BLaER1 treated with 17β-estradiol and CSF1 and Interleukin-3, amounts not matched to agents 10 nM and 100 nM (cell line): ENCODE results near the gene TNS2.
A peak's percentile ranks its signal among the peaks of the same experiment; 100 is the strongest.

Experiments
- H3K27ac ChIP-seq, 11 experiments: shearing (Covaris generic); formaldehyde crosslinking; 2 replicates each; pipeline ENCODE4 v1.8.1; 2022
- H3K27me3 ChIP-seq, 11 experiments: shearing (Covaris generic); formaldehyde crosslinking; 2 replicates each; pipeline ENCODE4 v1.8.1; 2022
- H3K36me3 ChIP-seq, 11 experiments: shearing (Covaris generic); formaldehyde crosslinking; 2 replicates each; pipeline ENCODE4 v1.8.1; 2022
- H3K4me1 ChIP-seq, 10 experiments: shearing (Covaris generic); formaldehyde crosslinking; 2 replicates each; pipeline ENCODE4 v1.8.1; 2022
- H3K4me2 ChIP-seq, 11 experiments: shearing (Covaris generic); formaldehyde crosslinking; 2 replicates each; pipeline ENCODE4 v1.8.1; 2022
- H3K4me3 ChIP-seq, 10 experiments: shearing (Covaris generic); formaldehyde crosslinking; 2 replicates each; pipeline ENCODE4 v1.8.1; 2022
- H3K9ac ChIP-seq, 11 experiments: shearing (Covaris generic); formaldehyde crosslinking; 2 replicates each; pipeline ENCODE4 v1.8.1; 2022
- H3K9me3 ChIP-seq, 11 experiments: shearing (Covaris generic); formaldehyde crosslinking; replicated peaks in 1 of 11; 2 replicates each; pipeline ENCODE4 v1.8.1; 2022
- H4K20me1 ChIP-seq, 11 experiments: shearing (Covaris generic); formaldehyde crosslinking; 2 replicates each; pipeline ENCODE4 v1.8.1; 2022
- Cebpa-rat ChIP-seq, 11 experiments: shearing (Covaris generic); IDR thresholded peaks; 2 replicates each; pipeline ENCODE4 v1.8.1; 2022

The TNS2 gene

GRCh38 chr12:53058674-53059433 is 9.0 kb downstream of the TNS2 start:
- H3K27ac ChIP-seq = no peak overlapping the region
- peaks cover 0 to 8% (median 0%) of the 10 kb centered on the region in 11 experiments; a peak in 3 of 22 replicates for H4K20me1 ChIP-seq
- TF ChIP-seq Cebpa-rat (IDR thresholded peaks at IDR 0.05) = no peak
- H3K4me1 ChIP-seq = peaks cover under 1 to 16% (median 10%) of the 10 kb centered on the region in 10 experiments; a peak in 19 of 20 replicates
- H3K4me2 ChIP-seq = no peak overlapping the region
- H3K9ac ChIP-seq = no peak overlapping the region
- no peaks in the 10 kb centered on the region for H3K9me3 ChIP-seq
- H3K36me3 ChIP-seq = peaks cover 0 to 5% (median 0%) of the 10 kb centered on the region in 11 experiments; a peak in 5 of 22 replicates
- H3K27me3 ChIP-seq = no peaks in the 10 kb centered on the region
- H3K4me3 ChIP-seq = no peak overlapping the region

DNA sequence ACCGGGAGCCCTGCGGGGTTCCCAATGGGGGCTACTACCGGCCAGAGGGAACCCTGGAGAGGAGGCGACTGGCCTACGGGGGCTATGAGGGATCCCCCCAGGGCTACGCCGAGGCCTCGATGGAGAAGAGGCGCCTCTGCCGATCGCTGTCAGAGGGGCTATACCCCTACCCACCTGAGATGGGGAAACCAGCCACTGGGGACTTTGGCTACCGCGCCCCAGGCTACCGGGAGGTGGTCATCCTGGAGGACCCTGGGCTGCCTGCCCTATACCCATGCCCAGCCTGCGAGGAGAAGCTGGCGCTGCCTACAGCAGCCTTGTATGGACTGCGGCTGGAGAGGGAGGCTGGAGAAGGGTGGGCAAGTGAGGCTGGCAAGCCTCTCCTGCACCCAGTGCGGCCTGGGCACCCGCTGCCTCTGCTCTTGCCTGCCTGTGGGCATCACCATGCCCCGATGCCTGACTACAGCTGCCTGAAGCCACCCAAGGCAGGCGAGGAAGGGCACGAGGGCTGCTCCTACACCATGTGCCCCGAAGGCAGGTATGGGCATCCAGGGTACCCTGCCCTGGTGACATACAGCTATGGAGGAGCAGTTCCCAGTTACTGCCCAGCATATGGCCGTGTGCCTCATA is 9.7 kb downstream of the TNS2 start:
- H3K4me1 ChIP-seq = peaks cover 0 to 21% (median 15%) of the 10 kb centered on the region in 10 experiments; a peak in 16 of 20 replicates
- H3K9me3 ChIP-seq = no peaks in the 10 kb centered on the region
- no peak overlapping the region for H3K4me2 ChIP-seq
- H3K9ac ChIP-seq = peak overlapping the region in 1 of 11 experiments; percentile 10; a peak in 2 of 22 replicates
- peaks cover 0 to 12% (median 4%) of the 10 kb centered on the region in 11 experiments; a peak in 13 of 22 replicates for H3K36me3 ChIP-seq
- no peak overlapping the region for H3K27ac ChIP-seq
- TF ChIP-seq Cebpa-rat (IDR thresholded peaks at IDR 0.05) = no peak
- peaks cover 0 to 8% (median 0%) of the 10 kb centered on the region in 11 experiments; a peak in 3 of 22 replicates for H4K20me1 ChIP-seq
- H3K27me3 ChIP-seq = no peaks in the 10 kb centered on the region
- H3K4me3 ChIP-seq = no peak overlapping the region

GRCh38 chr12:53060064-53060720 is 10.3 kb downstream of the TNS2 start:
- Histone ChIP-seq H3K4me1 (peaks cover 0 to 17% (median 12%) of the 10 kb centered on the region in 10 experiments; a peak in 14 of 20 replicates), H4K20me1 (peaks cover 0 to 8% (median 0%) of the 10 kb centered on the region in 11 experiments; a peak in 6 of 22 replicates), H3K9me3 (no peaks in the 10 kb centered on the region), H3K4me3 (no peak overlapping the region), H3K27ac (no peak overlapping the region), H3K36me3 (peaks cover 5 to 18% (median 10%) of the 10 kb centered on the region in 11 experiments; a peak in 19 of 22 replicates), H3K9ac (peak overlapping the region in 1 of 11 experiments; percentile 10; a peak in 1 of 22 replicates), H3K4me2 (no peak overlapping the region), H3K27me3 (no peaks in the 10 kb centered on the region)
- no peak for TF ChIP-seq Cebpa-rat (IDR thresholded peaks at IDR 0.05)

GRCh38 chr12:53060721-53061276 is 10.9 kb downstream of the TNS2 start:
- no peak overlapping the region for H3K4me2 ChIP-seq
- H3K9me3 ChIP-seq = no peaks in the 10 kb centered on the region
- no peak overlapping the region for H3K27ac ChIP-seq
- H3K9ac ChIP-seq = no peak overlapping the region
- no peak overlapping the region for H3K4me3 ChIP-seq
- H3K4me1 ChIP-seq = peaks cover 0 to 22% (median 15%) of the 10 kb centered on the region in 10 experiments; a peak in 15 of 20 replicates
- H3K36me3 ChIP-seq = peaks cover 11 to 24% (median 16%) of the 10 kb centered on the region in 11 experiments; a peak in 21 of 22 replicates
- TF ChIP-seq Cebpa-rat (IDR thresholded peaks at IDR 0.05) = no peak
- H3K27me3 ChIP-seq = no peaks in the 10 kb centered on the region
- peaks cover 0 to 14% (median 0%) of the 10 kb centered on the region in 11 experiments; a peak in 6 of 22 replicates for H4K20me1 ChIP-seq

DNA sequence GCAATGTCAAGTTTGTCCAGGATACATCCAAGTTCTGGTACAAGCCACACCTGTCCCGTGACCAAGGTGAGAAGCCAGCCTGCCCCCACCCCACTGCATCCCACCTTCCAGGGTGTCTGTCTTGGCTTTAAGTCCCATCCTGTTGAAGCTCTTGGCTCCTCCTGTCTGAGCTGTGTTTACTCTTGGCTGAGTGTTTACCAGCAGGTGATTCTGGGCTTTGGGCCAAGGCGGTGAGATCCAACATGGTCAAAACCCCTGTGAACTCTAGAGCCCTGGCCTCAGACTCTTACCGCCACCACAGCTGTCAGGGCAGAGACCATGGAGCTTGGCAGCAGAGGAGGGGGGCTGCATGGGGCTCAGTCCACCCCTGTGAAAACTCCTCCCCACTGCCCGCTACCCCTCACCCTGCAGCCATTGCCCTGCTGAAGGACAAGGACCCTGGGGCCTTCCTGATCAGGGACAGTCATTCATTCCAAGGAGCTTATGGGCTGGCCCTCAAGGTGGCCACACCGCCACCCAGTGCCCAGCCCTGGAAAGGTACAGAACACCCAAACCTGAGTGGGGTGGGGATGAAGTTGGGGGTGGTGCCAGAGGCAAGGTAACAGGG is 11.6 kb downstream of the TNS2 start:
- Histone ChIP-seq H3K4me2 (no peak overlapping the region), H3K4me3 (no peak overlapping the region), H3K9me3 (no peaks in the 10 kb centered on the region), H3K4me1 (peaks cover 5 to 29% (median 22%) of the 10 kb centered on the region in 10 experiments; a peak in 19 of 20 replicates), H4K20me1 (peaks cover 0 to 14% (median 0%) of the 10 kb centered on the region in 11 experiments; a peak in 6 of 22 replicates), H3K36me3 (peaks cover 12 to 29% (median 17%) of the 10 kb centered on the region in 11 experiments; a peak in 21 of 22 replicates), H3K27ac (no peak overlapping the region), H3K27me3 (no peaks in the 10 kb centered on the region), H3K9ac (peak overlapping the region in 1 of 11 experiments; percentile 48; a peak in 1 of 22 replicates)
- TF ChIP-seq Cebpa-rat (IDR thresholded peaks at IDR 0.05) = no peak

- no peak overlapping the region for H3K4me3 ChIP-seq
- H3K36me3 ChIP-seq = peaks cover 13 to 34% (median 17%) of the 10 kb centered on the region in 11 experiments; a peak in 21 of 22 replicates
- TF ChIP-seq Cebpa-rat (IDR thresholded peaks at IDR 0.05) = no peak
- H3K27ac ChIP-seq = no peak overlapping the region
- no peak overlapping the region for H3K9ac ChIP-seq
- no peak overlapping the region for H3K4me2 ChIP-seq
- peaks cover 7 to 36% (median 26%) of the 10 kb centered on the region in 10 experiments; a peak in 19 of 20 replicates for H3K4me1 ChIP-seq
- no peaks in the 10 kb centered on the region for H3K9me3 ChIP-seq
- no peaks in the 10 kb centered on the region for H3K27me3 ChIP-seq
- H4K20me1 ChIP-seq = peaks cover 0 to 15% (median 0%) of the 10 kb centered on the region in 11 experiments; a peak in 6 of 22 replicates
Measured at GRCh38 chr12:53062011-53062961, 12.4 kb downstream of the TNS2 start.

GRCh38 chr12:53062977-53063707 is 13.3 kb downstream of the TNS2 start:
- no peak for TF ChIP-seq Cebpa-rat (IDR thresholded peaks at IDR 0.05)
- Histone ChIP-seq H3K9me3 (no peaks in the 10 kb centered on the region), H3K4me3 (no peak overlapping the region), H3K27ac (no peak overlapping the region), H3K4me1 (peaks cover 7 to 43% (median 27%) of the 10 kb centered on the region in 10 experiments; a peak in 19 of 20 replicates), H3K27me3 (no peaks in the 10 kb centered on the region), H3K4me2 (peak overlapping the region in 3 of 11 experiments; percentile 48 to 51 (median 51); a peak in 1 of 22 replicates), H3K36me3 (peaks cover 14 to 43% (median 25%) of the 10 kb centered on the region in 11 experiments; a peak in 21 of 22 replicates), H4K20me1 (peaks cover 0 to 24% (median 0%) of the 10 kb centered on the region in 11 experiments; a peak in 6 of 22 replicates), H3K9ac (no peak overlapping the region)
